NCI-H2227 treated with DMSO at 0.1 percent for 48 hours (cell line): ENCODE data around the gene TBC1D30.

Experiments
- DNase-seq: peaks from one replicate; lab custom pipeline; 2025; lab: John Stamatoyannopoulos, UW

Gene TBC1D30

GRCh38 chr12:64907097-64907496, 82.7 kb downstream of the TBC1D30 start:
- no peak for DNase-seq

GRCh38 chr12:64909124-64909523, 84.7 kb downstream of the TBC1D30 start:
- DNase-seq = no peak

GRCh38 chr12:64911081-64911480, 86.6 kb downstream of the TBC1D30 start:
- no peak for DNase-seq

- no peak for DNase-seq
Observed at GRCh38 chr12:64911912-64912311, 87.5 kb downstream of the TBC1D30 start.

- DNase-seq = no peak
Observed at GRCh38 chr12:64912516-64913255, 88.2 kb downstream of the TBC1D30 start.

- DNase-seq = no peak
Observed at GRCh38 chr12:64915242-64915641, 90.8 kb downstream of the TBC1D30 start.

- DNase-seq = no peak
Observed at GRCh38 chr12:64916411-64917261, 92.2 kb downstream of the TBC1D30 start.

GRCh38 chr12:64918344-64918743, 93.9 kb downstream of the TBC1D30 start:
- DNase-seq = no peak

GRCh38 chr12:64918801-64919200, 94.4 kb downstream of the TBC1D30 start:
- DNase-seq = no peak

- no peak for DNase-seq
Observed at GRCh38 chr12:64922853-64923252, 98.4 kb downstream of the TBC1D30 start.

- no peak for DNase-seq
Observed at GRCh38 chr12:64923536-64923935, 99.1 kb downstream of the TBC1D30 start.
